ENCODE data around the gene ZNF331. TPM values are rescaled to one million over a fixed set of nuclear protein-coding genes. Genes with fewer than 3 reads are reported as not detected.

ZNF331 gene
- total RNA-seq, 1 experiment from 2014 or later, result 25.0 TPM

DNA sequence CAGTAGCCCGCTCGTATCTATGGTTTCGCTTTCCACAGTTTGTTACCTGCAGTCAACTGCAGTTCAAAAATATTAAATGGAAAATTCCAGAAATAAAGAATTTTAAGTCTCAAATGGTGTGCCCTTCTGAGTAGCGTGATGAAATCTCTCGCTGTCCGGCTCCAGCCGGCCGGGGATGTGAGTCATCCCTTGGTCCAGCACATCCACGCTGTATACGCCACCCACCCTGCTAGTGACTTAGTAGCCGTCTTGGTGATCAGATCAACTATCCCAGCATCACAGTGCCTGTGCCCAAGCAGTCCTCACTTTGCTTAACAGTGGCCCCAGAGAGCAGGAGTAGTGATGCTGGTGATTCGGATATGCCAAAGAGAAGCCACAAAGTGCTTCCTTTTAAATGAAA lies 40.0 kb downstream of the ZNF331 start:
- in situ Hi-C loops (cut with HindIII; ENCODE audit: low pct_unique_long_range_greater_than_20kb, low sequenced_read_pairs), result no loop called here
- peaks cover 15% of the 10 kb centered on the region for H3K36me3 ChIP-seq (ENCODE audit: control insufficient read depth, insufficient read depth, low read length)
- intact Hi-C loops (cut with micrococcal nuclease; ENCODE audit: unreplicated experiment), result no loop called here
- H3K9me3 ChIP-seq (ENCODE audit: control insufficient read depth, insufficient read depth, low read depth, low read length), result peaks cover 27% of the 10 kb centered on the region
- TF ChIP-seq, protein P1, sequence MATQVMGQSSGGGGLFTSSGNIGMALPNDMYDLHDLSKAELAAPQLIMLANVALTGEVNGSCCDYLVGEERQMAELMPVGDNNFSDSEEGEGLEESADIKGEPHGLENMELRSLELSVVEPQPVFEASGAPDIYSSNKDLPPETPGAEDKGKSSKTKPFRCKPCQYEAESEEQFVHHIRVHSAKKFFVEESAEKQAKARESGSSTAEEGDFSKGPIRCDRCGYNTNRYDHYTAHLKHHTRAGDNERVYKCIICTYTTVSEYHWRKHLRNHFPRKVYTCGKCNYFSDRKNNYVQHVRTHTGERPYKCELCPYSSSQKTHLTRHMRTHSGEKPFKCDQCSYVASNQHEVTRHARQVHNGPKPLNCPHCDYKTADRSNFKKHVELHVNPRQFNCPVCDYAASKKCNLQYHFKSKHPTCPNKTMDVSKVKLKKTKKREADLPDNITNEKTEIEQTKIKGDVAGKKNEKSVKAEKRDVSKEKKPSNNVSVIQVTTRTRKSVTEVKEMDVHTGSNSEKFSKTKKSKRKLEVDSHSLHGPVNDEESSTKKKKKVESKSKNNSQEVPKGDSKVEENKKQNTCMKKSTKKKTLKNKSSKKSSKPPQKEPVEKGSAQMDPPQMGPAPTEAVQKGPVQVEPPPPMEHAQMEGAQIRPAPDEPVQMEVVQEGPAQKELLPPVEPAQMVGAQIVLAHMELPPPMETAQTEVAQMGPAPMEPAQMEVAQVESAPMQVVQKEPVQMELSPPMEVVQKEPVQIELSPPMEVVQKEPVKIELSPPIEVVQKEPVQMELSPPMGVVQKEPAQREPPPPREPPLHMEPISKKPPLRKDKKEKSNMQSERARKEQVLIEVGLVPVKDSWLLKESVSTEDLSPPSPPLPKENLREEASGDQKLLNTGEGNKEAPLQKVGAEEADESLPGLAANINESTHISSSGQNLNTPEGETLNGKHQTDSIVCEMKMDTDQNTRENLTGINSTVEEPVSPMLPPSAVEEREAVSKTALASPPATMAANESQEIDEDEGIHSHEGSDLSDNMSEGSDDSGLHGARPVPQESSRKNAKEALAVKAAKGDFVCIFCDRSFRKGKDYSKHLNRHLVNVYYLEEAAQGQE (IDR thresholded peaks at IDR 0.05; ENCODE audit: insufficient read depth in 1 of 2, low read depth in 2 of 2, low read length in 1 of 2), result no peak
- no peak for TF ChIP-seq SIN3A (IDR thresholded peaks at IDR 0.05; ENCODE audit: borderline replicate concordance, insufficient read depth, low read depth, low read length)
- no peak for TF ChIP-seq TCF7L2 (IDR thresholded peaks at IDR 0.05; ENCODE audit: low read depth, low read length)
- TF ChIP-seq, protein P2, sequence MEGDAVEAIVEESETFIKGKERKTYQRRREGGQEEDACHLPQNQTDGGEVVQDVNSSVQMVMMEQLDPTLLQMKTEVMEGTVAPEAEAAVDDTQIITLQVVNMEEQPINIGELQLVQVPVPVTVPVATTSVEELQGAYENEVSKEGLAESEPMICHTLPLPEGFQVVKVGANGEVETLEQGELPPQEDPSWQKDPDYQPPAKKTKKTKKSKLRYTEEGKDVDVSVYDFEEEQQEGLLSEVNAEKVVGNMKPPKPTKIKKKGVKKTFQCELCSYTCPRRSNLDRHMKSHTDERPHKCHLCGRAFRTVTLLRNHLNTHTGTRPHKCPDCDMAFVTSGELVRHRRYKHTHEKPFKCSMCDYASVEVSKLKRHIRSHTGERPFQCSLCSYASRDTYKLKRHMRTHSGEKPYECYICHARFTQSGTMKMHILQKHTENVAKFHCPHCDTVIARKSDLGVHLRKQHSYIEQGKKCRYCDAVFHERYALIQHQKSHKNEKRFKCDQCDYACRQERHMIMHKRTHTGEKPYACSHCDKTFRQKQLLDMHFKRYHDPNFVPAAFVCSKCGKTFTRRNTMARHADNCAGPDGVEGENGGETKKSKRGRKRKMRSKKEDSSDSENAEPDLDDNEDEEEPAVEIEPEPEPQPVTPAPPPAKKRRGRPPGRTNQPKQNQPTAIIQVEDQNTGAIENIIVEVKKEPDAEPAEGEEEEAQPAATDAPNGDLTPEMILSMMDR (IDR thresholded peaks at IDR 0.05), result no peak
- TF ChIP-seq POLR2AphosphoS5 (IDR thresholded peaks at IDR 0.05; ENCODE audit: low read depth, low read length), result no peak
- H3K27ac ChIP-seq (ENCODE audit: low read length), result no peak overlapping the region
- no peaks in the 10 kb centered on the region for H3K27me3 ChIP-seq (ENCODE audit: control insufficient read depth, insufficient read depth, low read length)
- no peak for ATAC-seq
- CTCF ChIA-PET, result no interaction called here
- no peaks in the 10 kb centered on the region for H3K4me1 ChIP-seq (ENCODE audit: control insufficient read depth, insufficient read depth, low read length)
- H3K4me3 ChIP-seq (ENCODE audit: low read depth in 2 of 2, low read length in 2 of 2), result no peak overlapping the region
- DNase-seq (ENCODE audit: low read depth, low spot score), result no peak
- POLR2A ChIA-PET, result no interaction called here
- no TSS peak for BruUV-seq (replicated peaks)

DNA sequence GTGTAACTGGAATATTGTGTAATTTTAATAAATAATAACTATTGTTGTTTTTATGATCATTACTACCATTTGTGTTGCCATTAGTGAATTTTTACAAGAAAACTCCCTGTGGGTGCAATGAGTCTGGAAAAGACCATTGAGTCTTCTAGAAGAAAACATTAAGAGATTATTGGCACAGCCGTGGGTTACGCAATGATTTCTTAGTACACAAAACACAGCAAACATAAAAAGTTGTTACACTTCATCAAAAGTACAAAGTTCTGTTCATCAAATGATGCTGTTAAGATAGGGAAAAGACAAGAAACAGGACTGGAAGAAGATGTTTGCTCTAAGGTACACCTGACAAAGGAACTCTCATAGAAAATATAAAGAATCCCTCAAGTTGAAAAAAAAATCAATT lies 41.6 kb downstream of the ZNF331 start:
- POLR2A ChIA-PET, result no interaction called here
- ATAC-seq, result no peak
- no peak for DNase-seq (ENCODE audit: low read depth, low spot score)
- Histone ChIP-seq H3K27ac (ENCODE audit: low read length) (no peak overlapping the region), H3K36me3 (ENCODE audit: control insufficient read depth, insufficient read depth, low read length) (peaks cover 15% of the 10 kb centered on the region), H3K27me3 (ENCODE audit: control insufficient read depth, insufficient read depth, low read length) (no peaks in the 10 kb centered on the region), H3K4me3 (ENCODE audit: low read depth in 2 of 2, low read length in 2 of 2) (no peak overlapping the region), H3K4me1 (ENCODE audit: control insufficient read depth, insufficient read depth, low read length) (no peaks in the 10 kb centered on the region), H3K9me3 (ENCODE audit: control insufficient read depth, insufficient read depth, low read depth, low read length) (peaks cover 27% of the 10 kb centered on the region)
- intact Hi-C loops (cut with micrococcal nuclease; ENCODE audit: unreplicated experiment) (no loop called here), in situ Hi-C loops (cut with HindIII; ENCODE audit: low pct_unique_long_range_greater_than_20kb, low sequenced_read_pairs) (no loop called here)
- no TSS peak for BruUV-seq (replicated peaks)
- no peak for TF ChIP-seq SIN3A (IDR thresholded peaks at IDR 0.05; ENCODE audit: borderline replicate concordance, insufficient read depth, low read depth, low read length)
- TF ChIP-seq, protein P2 (IDR thresholded peaks at IDR 0.05), result no peak
- TF ChIP-seq TCF7L2 (IDR thresholded peaks at IDR 0.05; ENCODE audit: low read depth, low read length), result no peak
- TF ChIP-seq, protein P1 (IDR thresholded peaks at IDR 0.05; ENCODE audit: insufficient read depth in 1 of 2, low read depth in 2 of 2, low read length in 1 of 2), result no peak
- TF ChIP-seq POLR2AphosphoS5 (IDR thresholded peaks at IDR 0.05; ENCODE audit: low read depth, low read length), result no peak
- CTCF ChIA-PET, result interaction anchor here (0.6 kb wide), 1 partner anchor 30 kb away, joined by 7 read pairs; no protein-coding TSS in a partner anchor

Data from Panc1 (cell line).